Thoracic aorta (tissue), 2 donors: ENCODE data around the gene TFF3. TPM values are rescaled to one million over a fixed set of nuclear protein-coding genes. Genes with fewer than 3 reads are reported as not detected.

ENCODE experiments used
- ATAC-seq: fragments of 150-250 bp; one replicate; pipeline ENCODE4 v1.8.0; 2017; ENCODE audit warnings: low read depth; ENCODE audit not compliant: insufficient number of reproducible peaks, low FRiP score
- DNase-seq: peaks from one replicate; pipeline ENCODE4 v3.0.0-alpha.2; 2020; ENCODE audit warnings: low spot score
- H3K27ac ChIP-seq, 2 donors: fragments of 200-600 bp; sonication (generic); 1 replicate in 1 of 2; 2 replicates in 1 of 2; pipeline ENCODE4 v1.5.1; 2016; ENCODE audit warnings: mild to moderate bottlenecking in 2 of 2, moderate library complexity in 2 of 2
- H3K27me3 ChIP-seq: fragments of 200-600 bp; sonication (generic); replicated peaks from 2 replicates; pipeline ENCODE4 v1.6.0; 2016; ENCODE audit warnings: mild to moderate bottlenecking; ENCODE audit not compliant: insufficient read depth
- H3K36me3 ChIP-seq: fragments of 200-600 bp; sonication (generic); one replicate; pipeline ENCODE4 v1.5.1; 2016
- H3K4me1 ChIP-seq, 2 donors: fragments of 200-600 bp; sonication (generic); 1 replicate in 1 of 2; 2 replicates in 1 of 2; pipeline versions ENCODE4 v1.5.1 to v1.6.0; 2016; ENCODE audit warnings: low read depth in 2 of 2, mild to moderate bottlenecking in 1 of 2; ENCODE audit not compliant: control insufficient read depth in 1 of 2
- H3K4me3 ChIP-seq: fragments of 200-600 bp; sonication (generic); 2 replicates; pipeline ENCODE4 v1.5.1; 2016; ENCODE audit warnings: mild to moderate bottlenecking
- H3K9me3 ChIP-seq: fragments of 200-600 bp; sonication (generic); 2 replicates; pipeline ENCODE4 v1.5.1; 2016
- total RNA-seq, 2 donors: library from RNA; depleted of rRNA; stranded (reverse); fragments of >200 nt; gene quantifications; one replicate each; pipeline versions ENCODE4 v1.1.0 to v1.2.3, GENCODE V29; 2016
- TF ChIP-seq, protein P1 (sequence below): fragments of 200-600 bp; sonication (generic); IDR thresholded peaks from one replicate; pipeline ENCODE4 v1.5.1; 2019; ENCODE audit warnings: antibody characterized with exemption

The TFF3 gene
- total RNA-seq, 2 donors from 2014 or later = 3.2 TPM; not detected in 1

DNA sequence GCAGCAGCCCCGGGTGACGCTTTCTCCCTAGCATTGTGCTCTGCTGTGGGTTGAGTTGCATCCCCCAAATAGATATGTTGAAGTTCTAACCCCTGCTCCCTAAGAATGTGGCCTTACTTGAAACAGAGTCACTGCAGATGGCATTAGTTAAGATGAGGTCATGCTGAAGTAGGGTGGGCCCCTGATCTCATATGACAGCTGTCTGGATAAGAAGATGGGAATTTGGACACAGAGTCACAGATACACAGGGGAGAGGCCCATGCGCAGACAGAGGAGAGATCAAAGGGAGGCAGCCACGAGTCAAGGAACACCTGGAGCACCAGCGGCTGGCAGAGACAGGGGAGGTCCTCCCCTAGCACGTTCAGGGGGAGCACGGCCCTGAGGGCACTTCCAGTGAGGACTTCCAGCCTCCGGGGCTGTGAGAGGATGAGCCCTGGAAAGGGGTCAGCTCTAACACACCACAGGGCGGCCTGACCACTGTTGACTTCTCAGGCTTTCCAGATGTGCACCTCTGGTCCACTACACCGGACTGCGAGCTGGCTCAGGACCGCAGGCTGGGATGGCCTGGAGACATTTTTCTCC lies 49.9 kb downstream of the TFF3 start:
- H3K4me3 ChIP-seq = no peak overlapping the region
- ATAC-seq = no peak
- no peak overlapping the region for H3K27ac ChIP-seq
- no peak for DNase-seq
- no peaks in the 10 kb centered on the region for H3K36me3 ChIP-seq
- no peaks in the 10 kb centered on the region for H3K27me3 ChIP-seq
- peaks cover 5 to 13% of the 10 kb centered on the region in 2 donors for H3K4me1 ChIP-seq
- TF ChIP-seq, protein P1, sequence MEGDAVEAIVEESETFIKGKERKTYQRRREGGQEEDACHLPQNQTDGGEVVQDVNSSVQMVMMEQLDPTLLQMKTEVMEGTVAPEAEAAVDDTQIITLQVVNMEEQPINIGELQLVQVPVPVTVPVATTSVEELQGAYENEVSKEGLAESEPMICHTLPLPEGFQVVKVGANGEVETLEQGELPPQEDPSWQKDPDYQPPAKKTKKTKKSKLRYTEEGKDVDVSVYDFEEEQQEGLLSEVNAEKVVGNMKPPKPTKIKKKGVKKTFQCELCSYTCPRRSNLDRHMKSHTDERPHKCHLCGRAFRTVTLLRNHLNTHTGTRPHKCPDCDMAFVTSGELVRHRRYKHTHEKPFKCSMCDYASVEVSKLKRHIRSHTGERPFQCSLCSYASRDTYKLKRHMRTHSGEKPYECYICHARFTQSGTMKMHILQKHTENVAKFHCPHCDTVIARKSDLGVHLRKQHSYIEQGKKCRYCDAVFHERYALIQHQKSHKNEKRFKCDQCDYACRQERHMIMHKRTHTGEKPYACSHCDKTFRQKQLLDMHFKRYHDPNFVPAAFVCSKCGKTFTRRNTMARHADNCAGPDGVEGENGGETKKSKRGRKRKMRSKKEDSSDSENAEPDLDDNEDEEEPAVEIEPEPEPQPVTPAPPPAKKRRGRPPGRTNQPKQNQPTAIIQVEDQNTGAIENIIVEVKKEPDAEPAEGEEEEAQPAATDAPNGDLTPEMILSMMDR = no peak
- no peaks in the 10 kb centered on the region for H3K9me3 ChIP-seq

DNA sequence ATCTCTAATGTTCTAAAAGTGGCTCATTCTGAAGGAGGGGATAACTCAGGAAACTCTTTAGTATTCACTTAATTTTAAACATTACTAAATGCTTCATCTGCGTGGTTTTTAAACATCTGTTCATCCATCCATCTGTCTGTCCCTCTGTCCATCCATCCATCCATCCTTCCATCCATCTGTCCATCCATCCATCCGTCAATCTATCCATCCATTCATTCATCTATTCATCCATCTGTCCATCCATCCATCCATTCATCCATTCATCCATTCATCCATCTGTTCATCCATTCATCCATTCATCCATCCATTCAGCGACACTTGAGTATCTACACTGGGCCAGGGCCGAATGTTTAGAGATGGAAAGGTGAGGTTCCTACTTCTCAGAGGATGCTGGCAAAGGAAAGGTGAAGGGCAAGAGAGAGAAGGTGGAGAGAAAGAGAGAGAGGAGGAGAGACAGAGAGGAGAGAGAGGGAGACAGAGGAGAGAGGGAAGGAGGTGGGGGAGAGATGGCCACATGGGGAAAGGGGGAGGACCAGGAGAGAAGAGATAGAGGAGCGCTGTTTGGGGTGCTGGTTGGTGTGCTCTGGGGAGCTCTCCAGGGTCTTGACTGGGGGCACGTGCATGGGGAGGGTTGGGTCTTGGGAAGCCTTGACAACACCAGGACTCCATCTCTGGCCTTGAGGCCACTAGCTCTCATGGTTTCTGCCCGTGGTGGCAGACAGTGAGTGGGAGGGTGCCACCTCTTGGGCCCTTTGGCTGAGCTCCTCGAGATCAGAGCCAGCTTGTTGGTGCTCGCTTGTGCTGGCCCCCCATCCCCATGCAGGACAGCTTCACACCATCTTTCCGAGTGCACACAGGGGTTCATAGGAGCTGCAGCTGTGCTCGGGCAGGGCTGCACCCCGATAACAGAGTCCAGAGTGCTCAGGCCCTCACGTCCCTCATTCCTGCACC lies 50.7 kb downstream of the TFF3 start:
- Histone ChIP-seq H3K4me3 (no peak overlapping the region), H3K9me3 (no peaks in the 10 kb centered on the region), H3K27me3 (no peaks in the 10 kb centered on the region), H3K4me1 (peaks cover 5 to 13% of the 10 kb centered on the region in 2 donors), H3K27ac (no peak overlapping the region), H3K36me3 (no peaks in the 10 kb centered on the region)
- TF ChIP-seq, protein P1 = no peak
- DNase-seq (no peak), ATAC-seq (no peak)

DNA sequence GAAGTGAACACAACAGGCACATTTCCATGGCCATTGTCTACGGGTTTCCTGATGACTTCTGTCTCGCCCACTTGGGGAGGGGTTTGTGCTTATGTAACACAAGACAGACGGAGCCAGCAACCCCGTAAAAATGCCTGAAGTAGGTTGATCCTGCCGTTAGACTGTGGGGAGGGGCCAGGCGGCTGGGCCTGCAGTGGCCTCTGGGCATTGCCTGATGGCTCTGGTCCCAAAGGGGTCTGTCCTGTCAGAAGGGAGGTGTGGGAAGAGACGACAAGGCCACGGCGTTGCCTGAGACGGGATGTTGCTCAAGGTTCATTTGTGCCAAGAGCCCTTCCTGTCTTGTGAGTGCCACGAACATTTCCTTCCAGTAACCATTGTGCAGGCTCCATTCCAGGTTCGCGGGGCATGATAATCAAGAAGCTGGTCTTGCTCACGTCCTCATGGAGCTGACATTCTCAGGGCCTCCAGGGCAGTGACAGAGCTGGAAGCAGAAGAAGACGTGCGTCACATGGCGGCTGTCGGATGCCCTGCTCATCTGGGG lies 51.5 kb downstream of the TFF3 start:
- Histone ChIP-seq H3K4me1 (peaks cover 5 to 16% of the 10 kb centered on the region in 2 donors), H3K9me3 (no peaks in the 10 kb centered on the region), H3K27ac (peak overlapping the region in 1 of 2 donors; percentile 4), H3K4me3 (no peak overlapping the region), H3K36me3 (no peaks in the 10 kb centered on the region), H3K27me3 (no peaks in the 10 kb centered on the region)
- TF ChIP-seq, protein P1 = no peak
- DNase-seq (no peak), ATAC-seq (no peak)

DNA sequence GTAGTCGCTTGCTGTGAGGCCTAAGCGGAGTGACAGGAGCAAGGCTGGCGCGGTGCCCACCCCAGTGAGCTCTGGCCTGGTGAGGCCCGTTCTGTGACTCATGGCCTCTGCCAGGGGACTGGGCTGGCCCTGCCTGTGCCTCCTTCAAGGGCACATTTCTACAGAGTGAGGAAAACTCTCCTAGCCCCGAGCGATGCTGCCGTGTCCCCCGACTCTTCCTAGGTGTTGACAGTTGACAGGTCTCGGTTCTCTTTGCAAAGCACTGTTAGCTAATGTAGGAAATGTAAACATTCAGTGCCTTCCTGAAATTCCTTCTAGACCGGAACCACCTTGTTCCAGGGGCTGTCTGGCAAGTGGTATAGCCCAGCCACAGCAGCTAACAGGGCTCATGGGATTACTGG lies 52.4 kb downstream of the TFF3 start:
- Histone ChIP-seq H3K4me1 (peaks cover 5 to 19% of the 10 kb centered on the region in 2 donors), H3K9me3 (no peaks in the 10 kb centered on the region), H3K36me3 (no peaks in the 10 kb centered on the region), H3K27ac (peak overlapping the region in 1 of 2 donors; percentile 4), H3K27me3 (no peaks in the 10 kb centered on the region), H3K4me3 (no peak overlapping the region)
- DNase-seq (peak; percentile 42), ATAC-seq (peak; percentile 35)
- TF ChIP-seq, protein P1 = no peak

DNA sequence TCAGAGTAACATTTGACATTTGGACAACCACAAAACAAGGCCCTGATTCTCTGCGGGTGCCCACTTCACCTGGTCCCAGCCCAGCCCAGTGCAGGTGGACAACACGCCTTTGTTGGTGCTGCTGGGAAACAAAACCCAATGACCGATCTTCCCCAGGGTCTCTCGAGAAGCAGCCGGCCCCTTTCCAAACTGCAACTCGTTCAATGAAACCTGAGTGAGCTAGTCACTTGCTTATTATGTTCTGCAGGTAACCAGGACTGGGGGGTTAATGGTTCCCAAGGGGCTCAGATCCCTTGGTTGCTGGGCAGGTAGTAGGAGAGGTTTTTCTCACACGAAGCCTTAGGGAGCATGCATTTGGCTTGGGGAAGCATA lies 53.4 kb downstream of the TFF3 start:
- no peak for DNase-seq
- H3K27ac ChIP-seq = no peak overlapping the region
- H3K36me3 ChIP-seq = no peaks in the 10 kb centered on the region
- no peaks in the 10 kb centered on the region for H3K9me3 ChIP-seq
- H3K27me3 ChIP-seq = no peaks in the 10 kb centered on the region
- ATAC-seq = no peak
- TF ChIP-seq, protein P1 = no peak
- peaks cover 5 to 19% of the 10 kb centered on the region in 2 donors for H3K4me1 ChIP-seq
- no peak overlapping the region for H3K4me3 ChIP-seq
